Activated naive CD8-positive, alpha-beta T cell treated with anti-CD3 and anti-CD28 coated beads, Interleukin-2, amount 10 ng/mL, durations not matched to agents 7 days and 5 days (primary cell): ENCODE results near the gene GNAZ. TPM values are rescaled to one million over a fixed set of nuclear protein-coding genes. Genes with fewer than 3 reads are reported as not detected.

Source experiments
- ATAC-seq: fragments of 150-1000 bp; cut with Tn5 transposase; one replicate; pipeline ENCODE4 v1.10.0; 2021; ENCODE audit warnings: low read depth, moderate library complexity
- POLR2A ChIA-PET: fragments of 350-600 bp; sonication (Branson Sonifier 250); formaldehyde crosslinking; loops from one replicate; lab custom pipeline; 2021; ENCODE audit warnings: antibody characterized with exemption; lab: Charles Lee
- DNase-seq: peaks from one replicate; pipeline ENCODE4 v3.0.0; 2021
- H3K27ac Mint-ChIP-seq: one replicate; pipeline ENCODE4 v1.8.0; 2022; ENCODE audit warnings: mild to moderate bottlenecking, mixed read lengths
- H3K27me3 Mint-ChIP-seq: one replicate; pipeline ENCODE4 v1.8.0; 2022; ENCODE audit warnings: mild to moderate bottlenecking, moderate library complexity, mixed read lengths
- H3K36me3 Mint-ChIP-seq: one replicate; pipeline ENCODE4 v1.8.0; 2021; ENCODE audit warnings: mild to moderate bottlenecking, mixed read lengths
- H3K4me1 Mint-ChIP-seq: one replicate; pipeline ENCODE4 v1.8.0; 2021; ENCODE audit warnings: mixed read lengths
- H3K4me3 Mint-ChIP-seq: one replicate; pipeline ENCODE4 v1.8.0; 2022; ENCODE audit warnings: mild to moderate bottlenecking, moderate library complexity, mixed read lengths
- H3K9me3 Mint-ChIP-seq: one replicate; pipeline ENCODE4 v1.8.0; 2021; ENCODE audit warnings: mixed read lengths
- total RNA-seq, 2 experiments: library from RNA; stranded (reverse); gene quantifications; one replicate each; pipeline ENCODE4 v1.2.3, GENCODE V29; 2021

Gene GNAZ
- total RNA-seq, 2 experiments from 2014 or later, result 0.20 to 0.22 TPM

DNA sequence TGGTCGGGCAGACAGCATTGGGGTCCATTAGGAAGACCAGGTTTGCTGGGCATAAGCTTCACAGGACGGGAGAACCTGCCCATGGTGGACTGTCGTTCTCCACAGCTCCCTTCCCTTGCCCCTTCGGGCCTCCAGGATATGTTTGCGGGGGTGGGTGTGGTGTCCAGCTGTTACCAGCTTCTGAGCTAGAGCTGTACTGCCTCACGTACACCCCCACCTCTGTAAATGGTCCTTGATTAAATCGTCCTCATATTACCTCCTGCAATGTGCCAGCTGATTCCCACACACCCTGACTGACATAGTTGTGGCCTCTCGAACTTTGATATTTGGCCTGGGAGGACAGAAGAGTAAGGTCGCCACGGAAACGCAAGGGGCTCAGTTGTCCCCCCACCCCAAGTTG is 93.8 kb downstream of the GNAZ start:
- ATAC-seq (no peak), DNase-seq (no peak)
- POLR2A ChIA-PET, result interaction anchor here (1.2 to 1.4 kb wide), 2 partner anchors 11 to 22 kb away, joined by 3 to 4 read pairs; partner anchors contain the start of gene RSPH14
- Mint-ChIP-seq H3K36me3 (no peaks in the 10 kb centered on the region), H3K27me3 (peaks cover 2% of the 10 kb centered on the region), H3K4me3 (no peak overlapping the region), H3K27ac (no peak overlapping the region), H3K4me1 (no peaks in the 10 kb centered on the region), H3K9me3 (no peaks in the 10 kb centered on the region)

DNA sequence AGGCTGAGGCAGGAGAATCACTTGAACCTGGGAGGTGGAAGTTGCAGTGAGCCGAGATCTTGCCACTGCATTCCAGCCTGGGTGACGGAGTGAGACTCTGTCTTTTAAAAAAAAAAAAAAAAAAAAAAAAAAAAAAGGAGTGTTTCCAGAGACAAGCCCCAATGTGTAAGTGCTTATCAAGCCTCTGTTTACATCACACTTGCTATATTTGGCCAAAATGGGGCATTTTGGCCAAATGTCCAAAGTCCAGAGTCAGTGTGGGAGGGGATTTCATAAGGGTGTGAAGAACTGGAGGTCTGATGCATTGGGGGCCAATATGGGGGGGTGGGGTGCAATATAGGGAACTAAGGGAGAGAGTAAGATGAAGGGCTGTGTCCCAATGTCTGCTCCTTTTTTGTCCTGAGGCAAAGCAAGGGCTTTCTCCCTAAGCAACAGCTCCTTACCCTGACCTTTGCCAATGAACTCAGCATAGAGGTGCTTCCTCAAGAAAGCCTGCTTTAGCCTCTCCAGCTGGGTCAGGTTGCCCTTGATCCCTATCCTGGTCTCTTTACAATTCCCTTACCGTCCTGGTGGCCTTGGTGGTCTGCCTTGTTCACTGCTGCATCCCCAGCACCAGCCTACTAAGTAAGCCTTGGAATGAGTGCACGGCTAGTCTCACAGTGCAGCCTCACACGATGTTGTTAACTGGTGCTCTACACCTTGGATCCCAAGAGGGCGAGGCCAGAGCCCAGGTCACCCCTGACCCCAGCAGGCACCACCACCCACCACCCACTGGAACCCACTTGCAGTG is 95.9 kb downstream of the GNAZ start:
- POLR2A ChIA-PET, result interaction anchor here (0.6 kb wide), 1 partner anchor 77 kb away, joined by 3 read pairs; no protein-coding TSS in a partner anchor
- Mint-ChIP-seq H3K4me1 (no peaks in the 10 kb centered on the region), H3K36me3 (no peaks in the 10 kb centered on the region), H3K27ac (no peak overlapping the region), H3K9me3 (no peaks in the 10 kb centered on the region), H3K27me3 (peaks cover 2% of the 10 kb centered on the region), H3K4me3 (no peak overlapping the region)
- no peak for ATAC-seq
- DNase-seq, result no peak

DNA sequence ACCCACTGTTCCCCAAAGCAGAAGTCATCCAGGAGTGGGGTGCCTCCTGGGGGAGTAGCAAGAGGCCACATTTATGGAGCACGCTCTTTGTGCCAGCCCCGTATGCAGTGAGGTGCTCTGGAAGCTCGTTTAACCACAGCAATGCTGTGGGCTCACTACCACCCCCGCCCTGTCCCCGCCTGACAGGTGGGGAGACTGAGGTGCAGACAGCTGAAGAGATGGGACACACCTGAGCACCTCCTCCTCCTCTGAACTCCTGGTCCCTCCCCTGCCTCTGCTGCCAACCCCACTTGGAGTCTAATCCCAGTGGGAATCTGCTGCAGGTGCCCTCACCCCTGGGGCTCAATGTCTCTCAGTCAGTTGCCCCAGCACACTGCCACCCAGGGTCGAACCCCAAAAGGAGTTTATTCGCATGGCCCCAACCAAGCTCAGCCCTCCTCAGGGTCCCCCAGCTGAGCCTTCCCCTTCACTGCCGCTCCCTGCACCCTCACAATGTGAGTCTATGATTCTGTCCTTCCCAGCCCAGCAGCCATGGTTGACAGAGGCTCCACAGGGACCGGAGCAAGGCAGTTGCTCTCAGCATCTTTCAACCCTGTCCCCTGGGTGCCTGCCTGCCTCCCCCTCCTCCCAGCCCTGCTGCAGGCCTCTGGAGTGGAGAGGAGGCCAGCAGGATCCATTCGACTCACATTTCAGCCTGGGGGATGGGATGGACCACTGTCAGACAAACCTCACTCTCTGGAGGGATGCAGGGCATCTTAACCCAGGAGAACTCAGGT is 96.7 kb downstream of the GNAZ start:
- peaks cover 2% of the 10 kb centered on the region for H3K27me3 Mint-ChIP-seq
- DNase-seq (no peak), ATAC-seq (no peak)
- POLR2A ChIA-PET, result interaction anchor here (0.6 kb wide), 1 partner anchor 77 kb away, joined by 4 read pairs; no protein-coding TSS in a partner anchor
- H3K4me3 Mint-ChIP-seq, result no peak overlapping the region
- H3K27ac Mint-ChIP-seq, result no peak overlapping the region
- no peaks in the 10 kb centered on the region for H3K9me3 Mint-ChIP-seq
- no peaks in the 10 kb centered on the region for H3K36me3 Mint-ChIP-seq
- no peaks in the 10 kb centered on the region for H3K4me1 Mint-ChIP-seq

DNA sequence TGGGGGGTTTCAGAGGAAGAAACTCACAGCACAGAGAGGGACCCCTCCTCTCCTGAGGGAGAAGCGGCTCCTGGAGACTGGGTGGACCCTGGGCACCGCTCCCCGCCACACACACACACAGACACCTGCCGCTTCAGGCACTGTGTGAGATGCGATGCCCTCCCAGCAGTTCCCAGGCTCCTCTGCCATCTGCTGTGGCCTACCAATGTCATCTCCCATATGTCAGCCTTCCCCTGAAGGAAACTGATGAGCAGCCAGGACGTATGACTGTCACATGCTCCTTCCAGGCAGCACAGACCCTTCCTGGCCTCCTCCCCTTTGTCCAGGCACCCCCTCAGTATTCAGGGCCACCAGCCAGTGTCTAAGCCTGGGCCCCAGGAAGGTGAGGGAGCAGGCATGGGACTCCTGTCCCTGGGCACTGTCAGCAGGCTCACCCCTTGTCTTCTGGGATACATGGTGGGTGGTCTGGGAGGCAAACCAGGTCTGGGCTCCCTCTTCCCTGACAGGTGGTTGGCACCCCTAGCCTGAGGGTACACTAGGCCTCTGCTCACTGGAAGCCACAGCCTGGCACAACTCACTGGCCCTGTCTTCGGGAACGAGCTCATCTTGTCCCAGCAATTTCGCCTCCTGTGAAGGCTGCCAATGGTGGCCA is 98.2 kb downstream of the GNAZ start:
- Mint-ChIP-seq H3K27ac (no peak overlapping the region), H3K36me3 (no peaks in the 10 kb centered on the region), H3K9me3 (no peaks in the 10 kb centered on the region), H3K27me3 (peaks cover 2% of the 10 kb centered on the region), H3K4me1 (no peaks in the 10 kb centered on the region), H3K4me3 (no peak overlapping the region)
- ATAC-seq, result no peak
- POLR2A ChIA-PET, result no interaction called here
- no peak for DNase-seq

DNA sequence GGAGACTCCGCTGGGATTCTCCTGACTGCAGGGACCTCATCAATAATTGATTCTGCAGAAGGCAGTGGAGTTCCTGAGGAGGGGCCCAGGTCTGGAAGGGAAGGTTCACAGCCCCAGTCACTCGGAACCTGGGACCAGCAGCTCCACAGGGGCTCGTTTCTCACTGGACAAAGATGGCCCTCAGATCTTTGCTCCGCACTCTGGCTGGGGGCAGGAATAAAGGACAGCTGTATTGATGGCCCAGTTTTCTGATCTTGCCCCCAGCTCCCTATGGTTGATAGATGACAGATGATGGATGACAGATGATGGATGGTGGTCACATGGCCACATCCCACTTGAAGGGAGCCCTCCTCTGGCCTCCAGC is 98.7 kb downstream of the GNAZ start:
- peaks cover 2% of the 10 kb centered on the region for H3K4me1 Mint-ChIP-seq
- ATAC-seq, result no peak
- peaks cover 2% of the 10 kb centered on the region for H3K27me3 Mint-ChIP-seq
- POLR2A ChIA-PET, result no interaction called here
- H3K9me3 Mint-ChIP-seq, result no peaks in the 10 kb centered on the region
- no peak overlapping the region for H3K4me3 Mint-ChIP-seq
- no peaks in the 10 kb centered on the region for H3K36me3 Mint-ChIP-seq
- no peak overlapping the region for H3K27ac Mint-ChIP-seq
- DNase-seq, result no peak

Other genes with a start within 250 kb of the GNAZ start
- gene IGLL5, start 182.7 kb upstream of the GNAZ start, total RNA-seq, result not detected
- under 1 TPM; 0.50 to 0.94 TPM for gene RSPH14, start 71.5 kb downstream of the GNAZ start, total RNA-seq
- gene RAB36, start 75.0 kb downstream of the GNAZ start, total RNA-seq, result 1 to 10 TPM in 1 of 2 experiments, under 1 TPM in 1; 0.68 to 1.3 TPM
- gene BCR, start 110.0 kb downstream of the GNAZ start, total RNA-seq, result 10 to 100 TPM; 36.2 to 39.2 TPM